ENCODE data around the gene PGGT1B. TPM values are rescaled to one million over a fixed set of nuclear protein-coding genes. Genes with fewer than 3 reads are reported as not detected.

Gene PGGT1B
- total RNA-seq, 4 donors from 2014 or later: 8.7 to 16.5 (median 14.8) TPM

DNA sequence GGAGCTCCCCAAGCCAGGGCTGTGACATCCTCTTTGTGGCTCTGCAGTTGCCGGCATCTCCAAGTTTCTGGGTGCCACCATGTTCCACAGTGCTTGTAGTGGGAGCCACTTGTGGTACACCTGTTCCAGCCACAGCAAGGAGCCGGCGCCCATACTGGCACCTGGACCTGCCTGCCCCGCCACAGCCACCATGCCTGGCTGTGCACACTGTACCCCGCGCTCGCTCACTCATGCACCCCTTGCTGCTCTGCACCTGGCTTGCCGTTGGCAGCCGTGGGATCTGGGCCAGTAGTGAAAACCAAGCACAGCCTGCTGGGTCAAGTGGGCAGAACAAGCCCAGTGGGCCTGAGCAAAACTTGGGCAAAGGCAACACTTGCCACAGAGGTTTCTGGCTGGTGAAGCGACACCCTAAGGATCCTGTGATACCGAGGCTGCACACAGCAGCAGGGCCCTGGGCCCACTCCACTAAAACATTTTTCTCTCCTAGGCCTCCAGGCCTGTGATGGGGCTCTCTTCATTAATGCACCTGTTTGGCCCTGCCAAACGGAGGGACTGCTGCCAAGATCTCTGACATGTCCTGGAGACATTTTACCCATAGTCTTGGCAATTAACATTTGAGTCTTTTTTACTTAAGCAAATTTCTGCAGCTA is 95.8 kb downstream of the PGGT1B start:
- 91 to 96% methylated on average over 11 to 12 of the region's 12 CpGs for WGBS, 2 donors

GRCh38 chr5:115165790-115166189 is 96.9 kb downstream of the PGGT1B start:
- intact Hi-C loops (cut with DNase I; ENCODE audit: low total_unique reads): no loop called here
- DNase-seq (ENCODE audit: low spot score in 2 of 2): no peak
- WGBS, 2 donors: 85 to 90% methylated on average over 5 of the region's 5 CpGs
- no peak overlapping the region for H3K4me3 ChIP-seq (ENCODE audit: low read depth, poor library complexity, severe bottlenecking)
- TF ChIP-seq, protein P1, sequence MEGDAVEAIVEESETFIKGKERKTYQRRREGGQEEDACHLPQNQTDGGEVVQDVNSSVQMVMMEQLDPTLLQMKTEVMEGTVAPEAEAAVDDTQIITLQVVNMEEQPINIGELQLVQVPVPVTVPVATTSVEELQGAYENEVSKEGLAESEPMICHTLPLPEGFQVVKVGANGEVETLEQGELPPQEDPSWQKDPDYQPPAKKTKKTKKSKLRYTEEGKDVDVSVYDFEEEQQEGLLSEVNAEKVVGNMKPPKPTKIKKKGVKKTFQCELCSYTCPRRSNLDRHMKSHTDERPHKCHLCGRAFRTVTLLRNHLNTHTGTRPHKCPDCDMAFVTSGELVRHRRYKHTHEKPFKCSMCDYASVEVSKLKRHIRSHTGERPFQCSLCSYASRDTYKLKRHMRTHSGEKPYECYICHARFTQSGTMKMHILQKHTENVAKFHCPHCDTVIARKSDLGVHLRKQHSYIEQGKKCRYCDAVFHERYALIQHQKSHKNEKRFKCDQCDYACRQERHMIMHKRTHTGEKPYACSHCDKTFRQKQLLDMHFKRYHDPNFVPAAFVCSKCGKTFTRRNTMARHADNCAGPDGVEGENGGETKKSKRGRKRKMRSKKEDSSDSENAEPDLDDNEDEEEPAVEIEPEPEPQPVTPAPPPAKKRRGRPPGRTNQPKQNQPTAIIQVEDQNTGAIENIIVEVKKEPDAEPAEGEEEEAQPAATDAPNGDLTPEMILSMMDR (IDR thresholded peaks at IDR 0.05): no peak
- TF ChIP-seq POLR2A (IDR thresholded peaks at IDR 0.05): no peak

More for the DNA sequence above, 95.8 kb downstream of the PGGT1B start:
- H3K4me3 ChIP-seq (ENCODE audit: low read depth, poor library complexity, severe bottlenecking): no peak overlapping the region
- TF ChIP-seq, protein P1 (IDR thresholded peaks at IDR 0.05): no peak
- TF ChIP-seq POLR2A (IDR thresholded peaks at IDR 0.05): no peak
- DNase-seq (ENCODE audit: low spot score in 2 of 2): no peak
- intact Hi-C loops (cut with DNase I; ENCODE audit: low total_unique reads): no loop called here

DNA sequence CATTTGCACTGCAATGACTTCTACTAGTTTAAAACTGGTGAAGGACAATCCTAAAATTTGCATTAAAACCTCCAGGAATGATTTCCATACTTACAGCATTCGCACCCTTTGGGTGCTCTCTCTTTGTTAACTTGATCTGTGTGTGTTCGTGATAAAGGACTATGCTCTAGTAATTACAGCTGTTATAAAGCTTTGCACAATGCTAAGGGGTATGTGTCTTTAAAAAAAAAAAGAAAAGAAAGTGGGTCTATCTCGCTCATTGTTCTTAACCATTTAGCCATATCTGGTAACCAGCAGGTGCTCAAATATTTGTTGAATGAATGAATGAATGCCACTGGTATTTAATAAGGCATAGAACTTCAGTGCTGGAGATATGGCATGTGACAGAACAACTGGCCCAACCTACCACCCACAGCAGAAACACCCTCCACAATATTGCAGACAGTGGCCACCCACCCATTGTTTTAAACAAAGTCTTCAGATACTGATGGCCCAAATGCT is 101.7 kb downstream of the PGGT1B start:
- H3K4me3 ChIP-seq (ENCODE audit: low read depth, poor library complexity, severe bottlenecking): no peak overlapping the region
- intact Hi-C loops (cut with DNase I; ENCODE audit: low total_unique reads): no loop called here
- TF ChIP-seq POLR2A (IDR thresholded peaks at IDR 0.05): no peak
- TF ChIP-seq, protein P1 (IDR thresholded peaks at IDR 0.05): no peak
- DNase-seq (ENCODE audit: low spot score in 2 of 2): no peak
- 83 to 91% methylated on average over 3 of the region's 3 CpGs for WGBS, 2 donors

Other genes starting within 250 kb of the PGGT1B start
- 1 to 10 TPM in 3 of 4 donors, under 1 TPM in 1; 0.72 to 1.9 (median 1.5) TPM for gene TRIM36, start 93.0 kb downstream of the PGGT1B start, total RNA-seq
- 1 to 10 TPM; 3.7 to 5.7 (median 4.9) TPM for gene CCDC112, start 33.8 kb upstream of the PGGT1B start, total RNA-seq

All from lower leg skin (tissue), 4 donors.